SK-N-SH (cell line): ENCODE data around the gene PRICKLE3. TPM values are rescaled to one million over a fixed set of nuclear protein-coding genes. Genes with fewer than 3 reads are reported as not detected.

Experiments
- CTCF ChIA-PET: fragments of 300-600, 350-600 bp; formaldehyde crosslinking; extraction: SDS; loops from one replicate; lab custom pipeline; 2021; lab: Yijun Ruan, JAX
- POLR2A ChIA-PET: fragments of 350-600 bp; sonication (Branson Sonifier 250); formaldehyde crosslinking; extraction: SDS; loops from one replicate; lab custom pipeline; 2020; ENCODE audit warnings: antibody characterized with exemption, inconsistent platforms; lab: Yijun Ruan, JAX
- DNase-seq: peaks from one replicate; pipeline ENCODE4 v3.0.0; 2012
- H2AFZ ChIP-seq: fragments of 200-600 bp; sonication (generic); 2 replicates; pipeline ENCODE4 v1.8.1; 2016; ENCODE audit warnings: antibody characterized with exemption, mild to moderate bottlenecking, low read depth
- H3F3A ChIP-seq: fragments of 200-600 bp; sonication (generic); replicated peaks from 2 replicates; pipeline ENCODE3; 2016; ENCODE audit warnings: antibody characterized with exemption, mild to moderate bottlenecking; ENCODE audit not compliant: insufficient read depth
- H3K27ac ChIP-seq, 2 experiments: fragments of 200-500 bp in 1 of 2; fragments of 200-600 bp in 1 of 2; sonication (Bioruptor generic) in 1 of 2; sonication (generic), shearing (Covaris generic) in 1 of 2; 2 replicates each; pipeline versions ENCODE4 v1.5.1 to v1.6.1; 2014 to 2016; ENCODE audit warnings: low read depth in 2 of 2, inconsistent platforms in 1 of 2, low read length in 1 of 2, mild to moderate bottlenecking in 1 of 2, mixed read lengths in 1 of 2
- H3K27me3 ChIP-seq: fragments of 200-600 bp; sonication (generic), shearing (Covaris generic); 2 replicates; pipeline ENCODE4 v1.6.1; 2016; ENCODE audit warnings: mixed run types; ENCODE audit not compliant: insufficient read depth
- H3K36me3 ChIP-seq, 2 experiments: fragments of 200-500 bp in 1 of 2; fragments of 200-600 bp in 1 of 2; sonication (Bioruptor generic) in 1 of 2; sonication (generic) in 1 of 2; replicated peaks in 1 of 2; 2 replicates each; pipeline versions ENCODE3 to v1.5.1; 2014 to 2016; ENCODE audit warnings: low read length in 1 of 2, mild to moderate bottlenecking in 1 of 2; ENCODE audit not compliant: insufficient read depth in 2 of 2, control insufficient read depth in 1 of 2
- H3K4me1 ChIP-seq, 2 experiments: fragments of 200-500 bp in 1 of 2; fragments of 200-600 bp in 1 of 2; sonication (Bioruptor generic) in 1 of 2; sonication (generic), shearing (Covaris generic) in 1 of 2; 2 replicates each; pipeline versions ENCODE4 v1.5.1 to v1.6.1; 2014 to 2016; ENCODE audit warnings: low read depth in 1 of 2, low read length in 1 of 2, mixed run types in 1 of 2; ENCODE audit not compliant: insufficient read depth in 2 of 2, control insufficient read depth in 1 of 2
- H3K4me2 ChIP-seq: fragments of 200-600 bp; sonication (generic), shearing (Covaris generic); 2 replicates; pipeline ENCODE4 v1.6.1; 2017; ENCODE audit warnings: mixed run types
- H3K4me3 ChIP-seq, 2 experiments: fragments of 200-500 bp in 1 of 2; fragments of 200-600 bp in 1 of 2; sonication (Bioruptor generic) in 1 of 2; sonication (generic), shearing (Covaris generic) in 1 of 2; 2 replicates each; pipeline versions ENCODE4 v1.5.1 to v1.8.1; 2014 to 2016; ENCODE audit warnings: low read depth in 2 of 2, inconsistent platforms in 1 of 2, low read length in 1 of 2, mild to moderate bottlenecking in 1 of 2, mixed read lengths in 1 of 2, moderate library complexity in 1 of 2
- H3K79me2 ChIP-seq: fragments of 200-600 bp; sonication (generic); 2 replicates; pipeline ENCODE4 v1.8.1; 2017; ENCODE audit warnings: mild to moderate bottlenecking; ENCODE audit not compliant: insufficient read depth
- H3K9ac ChIP-seq: fragments of 200-600 bp; sonication (generic); 2 replicates; pipeline ENCODE4 v1.6.1; 2017; ENCODE audit warnings: mixed run types
- H3K9me2 ChIP-seq: fragments of 200-600 bp; sonication (generic); 2 replicates; pipeline ENCODE4 v1.6.1; 2017; ENCODE audit warnings: mixed run types
- H3K9me3 ChIP-seq: fragments of 200-600 bp; sonication (generic); 2 replicates; pipeline ENCODE4 v1.6.1; 2017; ENCODE audit warnings: mixed run types, mild to moderate bottlenecking, moderate library complexity
- H4K20me1 ChIP-seq: fragments of 200-600 bp; sonication (generic); 2 replicates; pipeline ENCODE4 v1.6.1; 2017; ENCODE audit warnings: mild to moderate bottlenecking, mixed run types; ENCODE audit not compliant: insufficient read depth
- CHD2 ChIP-seq: fragments of 150-350 bp; IDR thresholded peaks from 2 replicates; pipeline ENCODE4 v1.6.1; 2018; ENCODE audit warnings: low read length; ENCODE audit not compliant: partially characterized antibody
- EZH2phosphoT487 ChIP-seq: fragments of 200-600 bp; sonication (generic); IDR thresholded peaks from 2 replicates; pipeline ENCODE4 v1.6.1; 2017; ENCODE audit warnings: low read depth, mixed run types, mild to moderate bottlenecking, antibody characterized with exemption, moderate library complexity, borderline replicate concordance
- FOXJ3 ChIP-seq: sonication (generic); formaldehyde crosslinking; IDR thresholded peaks from 2 replicates; pipeline ENCODE4 v1.5.1; 2020; ENCODE audit warnings: mild to moderate bottlenecking, missing genetic modification reagents
- JUND ChIP-seq: IDR thresholded peaks from 2 replicates; pipeline ENCODE4 v1.4.0; 2012
- MAX ChIP-seq: IDR thresholded peaks from 2 replicates; pipeline ENCODE4 v1.4.0; 2012; ENCODE audit warnings: low read depth
- MXI1 ChIP-seq: IDR thresholded peaks from 2 replicates; pipeline ENCODE4 v1.6.1; 2012; ENCODE audit warnings: mild to moderate bottlenecking, low read depth, low read length, improper control_type of control experiment
- NFIC ChIP-seq: IDR thresholded peaks from 2 replicates; pipeline ENCODE4 v1.4.0; 2012; ENCODE audit warnings: borderline replicate concordance
- NRF1 ChIP-seq: IDR thresholded peaks from 2 replicates; pipeline ENCODE4 v1.6.1; 2012; ENCODE audit warnings: low read depth, mild to moderate bottlenecking, low read length
- PBX3 ChIP-seq: IDR thresholded peaks from 2 replicates; pipeline ENCODE4; 2012
- POLR2AphosphoS5 ChIP-seq: IDR thresholded peaks from 2 replicates; pipeline ENCODE4 v1.6.1; 2012; ENCODE audit warnings: low read depth, low read length
- RAD21 ChIP-seq: IDR thresholded peaks from 2 replicates; pipeline ENCODE4 v1.6.1; 2012; ENCODE audit warnings: mild to moderate bottlenecking, low read length
- SIN3A ChIP-seq: IDR thresholded peaks from 2 replicates; pipeline ENCODE4 v1.6.1; 2012; ENCODE audit warnings: low read depth, mild to moderate bottlenecking, low read length, moderate library complexity, borderline replicate concordance
- TCF12 ChIP-seq: IDR thresholded peaks from 2 replicates; pipeline ENCODE4 v1.4.0; 2012
- USF1 ChIP-seq: IDR thresholded peaks from 2 replicates; pipeline ENCODE4 v1.4.0; 2012; ENCODE audit warnings: low read depth, borderline replicate concordance
- YY1 ChIP-seq: IDR thresholded peaks from 2 replicates; pipeline ENCODE4 v1.4.0; 2012; ENCODE audit warnings: low read depth, mild to moderate bottlenecking
- WGBS: methylation state at CpG from one replicate; pipeline ENCODE4 v1.1.6; 2017; ENCODE audit warnings: low lambda C conversion rate; 5-methylcytosine and 5-hydroxymethylcytosine counted together
- polyA plus RNA-seq, 3 experiments: library from polyadenylated mRNA; depleted of rRNA; stranded (reverse); fragments of >200 nt; gene quantifications; 2 replicates each; pipeline ENCODE4 v1.2.3, GENCODE V29; 2012

PRICKLE3 gene
- polyA plus RNA-seq, 1 of the 3 experiments (the other 2 are of a cell fraction): 0.07 TPM

- CTCF ChIA-PET: interaction anchor here (1.2 kb wide), 1 partner anchor 17 kb away, joined by 5 read pairs; no protein-coding TSS in a partner anchor
- H3K27me3 ChIP-seq: no peaks in the 10 kb centered on the region; the same call in 1 of the 2 replicates
- no peaks in the 10 kb centered on the region for H4K20me1 ChIP-seq
- no peaks in the 10 kb centered on the region for H3K9me2 ChIP-seq
- peak overlapping the region; percentile 36 to 59; a peak in 3 of 4 replicates for H3K27ac ChIP-seq
- H3F3A ChIP-seq: peaks cover 6% of the 10 kb centered on the region
- H3K9ac ChIP-seq: peak overlapping the region; percentile 87
- H3K4me2 ChIP-seq: peak overlapping the region; percentile 77
- POLR2A ChIA-PET: interaction anchor here (0.6 to 1.5 kb wide), 2 partner anchors 9 to 18 kb away, joined by 3 to 5 read pairs; no protein-coding TSS in a partner anchor
- DNase-seq: peak; percentile 75
- TF ChIP-seq MXI1: peak; percentile 20; the same call in 1 of the 2 replicates
- TF ChIP-seq NFIC: peak; percentile 58; the same call in 1 of the 2 replicates
- TF ChIP-seq FOXJ3: 0 out of 2 replicates have a peak, but pooled peaks have one; percentile 10
- no peak for TF ChIP-seq RAD21
- 0 out of 2 replicates have a peak, but pooled peaks have one; percentile 30 for TF ChIP-seq POLR2AphosphoS5
- TF ChIP-seq PBX3: peak; percentile 52
- H3K36me3 ChIP-seq: no peaks in the 10 kb centered on the region
- no peaks in the 10 kb centered on the region for H3K9me3 ChIP-seq
- H2AFZ ChIP-seq: no peak overlapping the region
- peaks cover 22% of the 10 kb centered on the region; the same call in 1 of the 2 replicates for H3K79me2 ChIP-seq
- WGBS: 16% methylated on average over 28 of the region's 37 CpGs
- H3K4me1 ChIP-seq: peaks cover 0 to 1% of the 10 kb centered on the region in 2 experiments; a peak in 1 of 4 replicates
- H3K4me3 ChIP-seq: peak overlapping the region; percentile 58 to 66
Observed at GRCh38 chrX:49172280-49172780, 13.8 kb downstream of the PRICKLE3 start.

GRCh38 chrX:49171752-49172279 is 14.4 kb downstream of the PRICKLE3 start, which contains the start of gene PLP2:
TSS of gene PLP2 (plus strand) at chrX:49171898. CDS start at chrX:49172001, 103 bp downstream.
- H3K36me3 ChIP-seq: no peaks in the 10 kb centered on the region
- POLR2A ChIA-PET: interaction anchor here (1.5 kb wide), 1 partner anchor 8 kb away, joined by 5 read pairs; no protein-coding TSS in a partner anchor
- peaks cover 22% of the 10 kb centered on the region; the same call in 1 of the 2 replicates for H3K79me2 ChIP-seq
- peaks cover 9% of the 10 kb centered on the region for H3F3A ChIP-seq
- peaks cover 0 to 6% of the 10 kb centered on the region in 2 experiments; a peak in 1 of 4 replicates for H3K4me1 ChIP-seq
- WGBS: 18% methylated on average over 11 of the region's 46 CpGs
- H3K4me3 ChIP-seq: peak within 1 kb of the TSS; percentile 58 to 66
- no peaks in the 10 kb centered on the region for H3K9me2 ChIP-seq
- H3K27ac ChIP-seq: peak within 1 kb of the TSS; percentile 36 to 59; a peak in 3 of 4 replicates
- peak within 1 kb of the TSS; percentile 77 for H3K4me2 ChIP-seq
- no peaks in the 10 kb centered on the region; the same call in 1 of the 2 replicates for H3K27me3 ChIP-seq
- no peak within 1 kb of the TSS for H2AFZ ChIP-seq
- DNase-seq: peak; percentile 76
- no peaks in the 10 kb centered on the region for H4K20me1 ChIP-seq
- CTCF ChIA-PET: interaction anchor here (0.9 to 1.2 kb wide), 2 partner anchors 16 to 21 kb away, joined by 3 to 5 read pairs; no protein-coding TSS in a partner anchor
- TF ChIP-seq USF1 (no peak), YY1 (no peak), TCF12 (peak; percentile 20; the same call in 1 of the 2 replicates), JUND (0 out of 2 replicates have a peak, but pooled peaks have one; percentile 14), MAX (peak; percentile 50), CHD2 (no peak), FOXJ3 (0 out of 2 replicates have a peak, but pooled peaks have one; percentile 21), PBX3 (no peak), EZH2phosphoT487 (no peak), NRF1 (no peak), SIN3A (no peak)
- TF ChIP-seq, all 33 proteins: peak for 4
- no peaks in the 10 kb centered on the region for H3K9me3 ChIP-seq
- peak within 1 kb of the TSS; percentile 87 for H3K9ac ChIP-seq
